A673 (cell line): Measurements from ENCODE around the gene ELP4.

ENCODE experiments used
- EZH2 ChIP-seq: fragments of 200-600 bp; sonication (generic); IDR thresholded peaks from 2 replicates; pipeline ENCODE4 v1.6.1; 2017; ENCODE audit warnings: borderline replicate concordance, low read depth, mild to moderate bottlenecking, mixed read lengths, antibody characterized with exemption, low read length; ENCODE audit not compliant: poor library complexity, severe bottlenecking
- TF ChIP-seq, protein P1 (sequence below): fragments of 300-800, 200-600 bp; sonication (generic); conservative IDR thresholded peaks from 2 replicates; pipeline ENCODE4 v1.5.1; 2017; ENCODE audit warnings: low read depth, mild to moderate bottlenecking, antibody characterized with exemption, low read length, moderate library complexity, mixed read lengths

DNA sequence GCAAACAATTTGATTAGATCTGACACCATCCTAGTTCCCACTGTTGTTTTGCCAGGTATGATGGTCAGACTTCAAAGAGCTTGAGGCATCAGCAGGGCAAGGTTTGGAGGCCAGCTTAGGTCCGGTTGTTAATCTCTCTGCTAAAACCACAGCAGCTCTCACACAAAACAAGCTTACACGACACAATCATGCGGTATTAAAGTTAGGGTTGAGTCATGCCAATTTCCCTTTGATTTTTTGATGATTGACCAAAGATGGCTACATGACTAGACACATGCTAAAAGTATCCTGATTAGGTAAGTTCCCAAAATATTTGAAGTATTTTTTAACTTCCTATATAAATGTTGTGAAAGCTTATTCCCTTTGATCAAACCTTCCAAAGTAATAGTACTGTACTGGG, 145.9 kb downstream of the ELP4 start:
- TF ChIP-seq EZH2, result no peak
- TF ChIP-seq, protein P1, sequence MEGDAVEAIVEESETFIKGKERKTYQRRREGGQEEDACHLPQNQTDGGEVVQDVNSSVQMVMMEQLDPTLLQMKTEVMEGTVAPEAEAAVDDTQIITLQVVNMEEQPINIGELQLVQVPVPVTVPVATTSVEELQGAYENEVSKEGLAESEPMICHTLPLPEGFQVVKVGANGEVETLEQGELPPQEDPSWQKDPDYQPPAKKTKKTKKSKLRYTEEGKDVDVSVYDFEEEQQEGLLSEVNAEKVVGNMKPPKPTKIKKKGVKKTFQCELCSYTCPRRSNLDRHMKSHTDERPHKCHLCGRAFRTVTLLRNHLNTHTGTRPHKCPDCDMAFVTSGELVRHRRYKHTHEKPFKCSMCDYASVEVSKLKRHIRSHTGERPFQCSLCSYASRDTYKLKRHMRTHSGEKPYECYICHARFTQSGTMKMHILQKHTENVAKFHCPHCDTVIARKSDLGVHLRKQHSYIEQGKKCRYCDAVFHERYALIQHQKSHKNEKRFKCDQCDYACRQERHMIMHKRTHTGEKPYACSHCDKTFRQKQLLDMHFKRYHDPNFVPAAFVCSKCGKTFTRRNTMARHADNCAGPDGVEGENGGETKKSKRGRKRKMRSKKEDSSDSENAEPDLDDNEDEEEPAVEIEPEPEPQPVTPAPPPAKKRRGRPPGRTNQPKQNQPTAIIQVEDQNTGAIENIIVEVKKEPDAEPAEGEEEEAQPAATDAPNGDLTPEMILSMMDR, result no peak
